DND-41 (cell line): ENCODE results near the gene SLC22A16.

Source experiments
- ATAC-seq: fragments of 200-7000 bp; cut with Tn5 transposase; 3 replicates; pipeline ENCODE4 v1.9.1; 2021; ENCODE audit warnings: low read depth; ENCODE audit not compliant: insufficient read depth
- DNase-seq: peaks from one replicate; pipeline ENCODE4 v3.0.0-alpha.2; 2020
- H2AFZ ChIP-seq: 2 replicates; pipeline ENCODE4 v1.6.0; 2012; ENCODE audit warnings: low read depth, low read length
- H3K27ac ChIP-seq: 2 replicates; pipeline ENCODE4 v1.5.1; 2012; ENCODE audit warnings: low read length, inconsistent platforms
- H3K27me3 ChIP-seq: fragments of 200-600 bp; sonication (generic); 2 replicates; pipeline ENCODE4 v1.6.0; 2012; ENCODE audit warnings: low read length, mild to moderate bottlenecking, inconsistent platforms; ENCODE audit not compliant: insufficient read depth, poor library complexity
- H3K36me3 ChIP-seq: 2 replicates; pipeline ENCODE4 v1.5.1; 2012; ENCODE audit warnings: low read length, inconsistent platforms; ENCODE audit not compliant: insufficient read depth
- H3K4me1 ChIP-seq: 2 replicates; pipeline ENCODE4 v1.5.1; 2012; ENCODE audit warnings: mild to moderate bottlenecking, low read length; ENCODE audit not compliant: insufficient read depth
- H3K4me2 ChIP-seq: 2 replicates; pipeline ENCODE4 v1.6.0; 2012; ENCODE audit warnings: mild to moderate bottlenecking, moderate library complexity, low read length, inconsistent platforms; ENCODE audit not compliant: insufficient read depth
- H3K4me3 ChIP-seq, 2 experiments: fragments of 200-600 bp in 1 of 2; shearing (Covaris generic) in 1 of 2; 2 replicates each; pipeline ENCODE4 v1.5.1; 2012 to 2016; ENCODE audit warnings: inconsistent platforms in 2 of 2, low read length in 2 of 2, mild to moderate bottlenecking in 2 of 2, low read depth in 1 of 2, moderate library complexity in 1 of 2
- H3K79me2 ChIP-seq: 2 replicates; pipeline ENCODE4 v1.6.0; 2012; ENCODE audit warnings: low read length, inconsistent platforms; ENCODE audit not compliant: insufficient read depth
- H3K9ac ChIP-seq: 2 replicates; pipeline ENCODE4 v1.6.0; 2012; ENCODE audit warnings: low read depth, mild to moderate bottlenecking, inconsistent platforms, low read length, moderate library complexity
- H3K9me3 ChIP-seq: 2 replicates; pipeline ENCODE4 v1.5.1; 2012; ENCODE audit warnings: low read length, moderate library complexity, mild to moderate bottlenecking, inconsistent platforms; ENCODE audit not compliant: insufficient read depth, severe bottlenecking
- H4K20me1 ChIP-seq: 2 replicates; pipeline ENCODE4 v1.6.0; 2012; ENCODE audit warnings: low read length; ENCODE audit not compliant: insufficient read depth
- EZH2 ChIP-seq: IDR thresholded peaks from 3 replicates; pipeline ENCODE4 v1.6.1; 2012; ENCODE audit warnings: borderline replicate concordance, low read depth, mild to moderate bottlenecking, moderate library complexity, low read length, inconsistent platforms; ENCODE audit not compliant: severe bottlenecking
- TF ChIP-seq, protein P1 (sequence below): IDR thresholded peaks from 2 replicates; pipeline ENCODE4 v1.5.1; 2012; ENCODE audit warnings: borderline replicate concordance, low read length, moderate library complexity, mild to moderate bottlenecking; ENCODE audit not compliant: poor library complexity, severe bottlenecking; ENCODE audit errors: extremely low read depth

SLC22A16 gene

DNA sequence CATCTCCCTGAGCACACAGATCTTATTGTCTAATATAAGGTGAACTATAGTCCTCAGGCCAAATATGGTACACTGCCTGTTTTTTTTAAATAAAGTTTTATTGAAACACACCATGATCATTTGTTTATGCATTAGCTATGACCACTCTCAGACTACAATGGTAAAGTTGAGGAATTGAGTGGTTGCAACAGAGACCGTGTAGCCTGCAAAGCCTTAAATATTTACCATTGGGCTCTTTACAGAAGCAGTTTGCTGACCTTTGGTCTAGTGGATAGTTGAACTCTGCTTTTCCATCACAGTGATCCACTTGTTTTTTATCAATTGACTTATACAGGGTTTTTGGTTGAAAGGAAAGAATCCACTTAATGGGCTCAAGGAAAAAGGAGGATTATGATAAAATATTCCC lies 91.0 kb downstream of the SLC22A16 start:
- H3K4me3 ChIP-seq = no peak overlapping the region
- H4K20me1 ChIP-seq = no peaks in the 10 kb centered on the region
- ATAC-seq (no peak), DNase-seq (no peak)
- H3K9me3 ChIP-seq = no peaks in the 10 kb centered on the region
- H3K36me3 ChIP-seq = no peaks in the 10 kb centered on the region
- peaks cover 2% of the 10 kb centered on the region for H3K27me3 ChIP-seq
- H3K4me1 ChIP-seq = no peaks in the 10 kb centered on the region
- no peak for TF ChIP-seq EZH2
- TF ChIP-seq, protein P1, sequence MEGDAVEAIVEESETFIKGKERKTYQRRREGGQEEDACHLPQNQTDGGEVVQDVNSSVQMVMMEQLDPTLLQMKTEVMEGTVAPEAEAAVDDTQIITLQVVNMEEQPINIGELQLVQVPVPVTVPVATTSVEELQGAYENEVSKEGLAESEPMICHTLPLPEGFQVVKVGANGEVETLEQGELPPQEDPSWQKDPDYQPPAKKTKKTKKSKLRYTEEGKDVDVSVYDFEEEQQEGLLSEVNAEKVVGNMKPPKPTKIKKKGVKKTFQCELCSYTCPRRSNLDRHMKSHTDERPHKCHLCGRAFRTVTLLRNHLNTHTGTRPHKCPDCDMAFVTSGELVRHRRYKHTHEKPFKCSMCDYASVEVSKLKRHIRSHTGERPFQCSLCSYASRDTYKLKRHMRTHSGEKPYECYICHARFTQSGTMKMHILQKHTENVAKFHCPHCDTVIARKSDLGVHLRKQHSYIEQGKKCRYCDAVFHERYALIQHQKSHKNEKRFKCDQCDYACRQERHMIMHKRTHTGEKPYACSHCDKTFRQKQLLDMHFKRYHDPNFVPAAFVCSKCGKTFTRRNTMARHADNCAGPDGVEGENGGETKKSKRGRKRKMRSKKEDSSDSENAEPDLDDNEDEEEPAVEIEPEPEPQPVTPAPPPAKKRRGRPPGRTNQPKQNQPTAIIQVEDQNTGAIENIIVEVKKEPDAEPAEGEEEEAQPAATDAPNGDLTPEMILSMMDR = no peak
- H3K4me2 ChIP-seq = no peak overlapping the region
- no peak overlapping the region for H3K9ac ChIP-seq
- H2AFZ ChIP-seq = no peak overlapping the region
- H3K79me2 ChIP-seq = no peaks in the 10 kb centered on the region
- H3K27ac ChIP-seq = no peak overlapping the region

DNA sequence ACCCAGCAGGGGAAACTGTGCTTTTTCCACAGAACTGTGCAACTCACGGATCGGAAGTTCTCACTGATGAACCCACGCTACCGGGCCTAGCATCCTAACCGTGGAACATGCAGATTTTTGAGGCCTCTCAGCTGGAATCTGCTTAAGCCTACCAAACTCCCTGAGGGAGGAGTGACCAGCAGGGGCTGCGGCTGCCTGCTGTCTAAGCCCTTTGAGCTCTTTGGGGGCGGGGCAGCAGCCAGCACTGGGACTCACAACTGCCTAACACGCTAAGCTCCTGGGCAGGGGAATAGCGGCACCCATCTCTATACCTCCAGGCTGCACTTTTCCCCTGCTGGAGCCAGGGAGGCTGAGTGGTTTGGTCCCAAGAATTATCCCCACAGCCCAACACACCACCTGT lies 97.9 kb downstream of the SLC22A16 start:
- no peak overlapping the region for H2AFZ ChIP-seq
- H3K4me3 ChIP-seq = no peak overlapping the region
- no peak overlapping the region for H3K4me2 ChIP-seq
- H3K27ac ChIP-seq = no peak overlapping the region
- TF ChIP-seq EZH2 = no peak
- TF ChIP-seq, protein P1 = no peak
- H3K9me3 ChIP-seq = no peaks in the 10 kb centered on the region
- H3K4me1 ChIP-seq = no peaks in the 10 kb centered on the region
- H3K9ac ChIP-seq = no peak overlapping the region
- no peaks in the 10 kb centered on the region for H3K36me3 ChIP-seq
- DNase-seq (no peak), ATAC-seq (no peak)
- H3K27me3 ChIP-seq = peaks cover 3% of the 10 kb centered on the region
- no peaks in the 10 kb centered on the region for H4K20me1 ChIP-seq
- H3K79me2 ChIP-seq = no peaks in the 10 kb centered on the region
